C4-2B (cell line): Measurements from ENCODE around the gene NDC1.

ENCODE experiments used
- ZFX ChIP-seq: fragments of 450-650 bp; IDR thresholded peaks from 2 replicates; pipeline ENCODE4 v1.6.1; 2017
- TF ChIP-seq, protein P1 (sequence below): fragments of 450-650 bp; conservative IDR thresholded peaks from 2 replicates; pipeline ENCODE4 v1.5.1; 2017; ENCODE audit warnings: mild to moderate bottlenecking

DNA sequence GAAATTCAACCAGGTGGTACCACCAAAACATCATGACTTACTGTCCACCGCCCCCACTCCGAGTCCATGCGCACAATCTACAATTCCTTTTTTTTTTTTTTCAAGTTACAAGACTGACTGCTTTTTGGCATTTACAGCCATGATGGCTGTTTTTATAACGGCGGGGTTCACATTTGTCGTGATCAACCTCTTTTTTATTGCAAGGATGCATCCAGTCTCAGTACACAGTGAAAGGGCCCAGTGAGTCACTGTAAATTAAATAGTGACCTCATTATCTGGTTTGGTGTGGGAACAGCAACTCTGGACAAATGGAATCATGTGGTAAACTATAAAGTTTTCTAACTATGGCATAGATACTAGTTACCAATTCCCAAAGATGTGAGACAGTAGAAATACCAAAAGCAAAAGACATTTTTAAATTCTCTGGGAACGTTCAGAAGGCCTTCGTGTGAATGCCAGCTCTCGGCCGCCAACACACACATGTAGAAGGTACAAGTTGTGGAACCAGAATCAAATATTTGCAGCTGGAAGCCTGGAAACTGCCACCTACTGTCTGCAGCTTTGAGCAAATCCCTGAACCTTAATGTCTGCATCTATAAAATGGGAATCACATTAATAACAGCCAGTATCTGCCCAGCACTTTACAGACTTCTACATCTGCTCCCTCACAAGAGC, 104.0 kb downstream of the NDC1 start:
- TF ChIP-seq, protein P1, sequence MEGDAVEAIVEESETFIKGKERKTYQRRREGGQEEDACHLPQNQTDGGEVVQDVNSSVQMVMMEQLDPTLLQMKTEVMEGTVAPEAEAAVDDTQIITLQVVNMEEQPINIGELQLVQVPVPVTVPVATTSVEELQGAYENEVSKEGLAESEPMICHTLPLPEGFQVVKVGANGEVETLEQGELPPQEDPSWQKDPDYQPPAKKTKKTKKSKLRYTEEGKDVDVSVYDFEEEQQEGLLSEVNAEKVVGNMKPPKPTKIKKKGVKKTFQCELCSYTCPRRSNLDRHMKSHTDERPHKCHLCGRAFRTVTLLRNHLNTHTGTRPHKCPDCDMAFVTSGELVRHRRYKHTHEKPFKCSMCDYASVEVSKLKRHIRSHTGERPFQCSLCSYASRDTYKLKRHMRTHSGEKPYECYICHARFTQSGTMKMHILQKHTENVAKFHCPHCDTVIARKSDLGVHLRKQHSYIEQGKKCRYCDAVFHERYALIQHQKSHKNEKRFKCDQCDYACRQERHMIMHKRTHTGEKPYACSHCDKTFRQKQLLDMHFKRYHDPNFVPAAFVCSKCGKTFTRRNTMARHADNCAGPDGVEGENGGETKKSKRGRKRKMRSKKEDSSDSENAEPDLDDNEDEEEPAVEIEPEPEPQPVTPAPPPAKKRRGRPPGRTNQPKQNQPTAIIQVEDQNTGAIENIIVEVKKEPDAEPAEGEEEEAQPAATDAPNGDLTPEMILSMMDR, result no peak
- TF ChIP-seq ZFX, result no peak
